Stimulated activated CD4-positive, alpha-beta T cell treated with anti-CD3 and anti-CD28 coated beads, Interleukin-1b, Interleukin-23, amount 100 ng/mL, for 4 hours (primary cell): ENCODE data around the gene GRID2.
"Not testable (repeated sequence)": the region's sequence is repeated elsewhere in the genome, so short reads cannot be mapped to it uniquely, and the experiment has no call there.

Source experiments
- DNase-seq, 2 donors: peaks; one replicate each; pipeline ENCODE4 v3.0.0-alpha.2; 2020; ENCODE audit warnings: low read depth in 2 of 2

Gene GRID2

DNA sequence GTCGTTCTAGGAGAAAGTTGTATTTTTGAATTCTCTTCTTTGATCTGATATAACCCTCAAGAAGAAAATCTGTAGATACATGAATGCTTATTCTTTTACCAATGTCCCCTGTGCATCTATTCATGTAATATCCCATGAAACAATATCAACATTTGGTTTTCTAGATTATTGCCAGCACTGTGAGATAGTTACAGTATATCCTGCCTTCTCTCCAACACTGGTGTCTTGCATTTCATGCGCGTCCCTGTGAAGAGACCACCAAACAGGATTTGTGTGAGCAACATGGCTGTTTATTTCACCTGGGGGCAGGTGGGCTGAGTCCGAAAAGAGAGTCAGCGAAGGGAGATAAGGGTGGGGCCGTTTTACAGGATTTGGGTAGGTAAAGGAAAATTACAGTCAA lies 135.0 kb downstream of the GRID2 start:
- not testable (repeated sequence) for DNase-seq

DNA sequence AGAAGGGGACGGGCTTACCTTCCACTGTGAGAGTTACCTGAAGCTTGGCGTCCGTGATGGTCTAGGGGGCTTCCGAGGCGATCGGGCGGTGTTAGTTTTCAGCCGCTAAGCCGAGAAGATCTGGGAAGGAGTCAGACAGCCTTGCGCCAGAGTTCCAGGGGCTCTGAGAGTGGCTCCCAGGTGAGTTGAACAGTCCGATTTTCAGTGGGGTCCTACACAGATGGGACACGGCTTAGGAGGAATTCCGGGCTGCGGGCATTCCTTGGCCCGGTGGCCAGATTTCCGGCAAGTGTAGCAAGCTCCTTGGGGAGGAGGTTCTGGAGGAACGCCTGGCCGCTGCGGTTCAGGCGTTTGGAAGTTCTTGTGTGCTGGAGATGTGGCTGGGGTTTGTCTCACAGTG lies 138.4 kb downstream of the GRID2 start:
- DNase-seq = not testable (repeated sequence)

DNA sequence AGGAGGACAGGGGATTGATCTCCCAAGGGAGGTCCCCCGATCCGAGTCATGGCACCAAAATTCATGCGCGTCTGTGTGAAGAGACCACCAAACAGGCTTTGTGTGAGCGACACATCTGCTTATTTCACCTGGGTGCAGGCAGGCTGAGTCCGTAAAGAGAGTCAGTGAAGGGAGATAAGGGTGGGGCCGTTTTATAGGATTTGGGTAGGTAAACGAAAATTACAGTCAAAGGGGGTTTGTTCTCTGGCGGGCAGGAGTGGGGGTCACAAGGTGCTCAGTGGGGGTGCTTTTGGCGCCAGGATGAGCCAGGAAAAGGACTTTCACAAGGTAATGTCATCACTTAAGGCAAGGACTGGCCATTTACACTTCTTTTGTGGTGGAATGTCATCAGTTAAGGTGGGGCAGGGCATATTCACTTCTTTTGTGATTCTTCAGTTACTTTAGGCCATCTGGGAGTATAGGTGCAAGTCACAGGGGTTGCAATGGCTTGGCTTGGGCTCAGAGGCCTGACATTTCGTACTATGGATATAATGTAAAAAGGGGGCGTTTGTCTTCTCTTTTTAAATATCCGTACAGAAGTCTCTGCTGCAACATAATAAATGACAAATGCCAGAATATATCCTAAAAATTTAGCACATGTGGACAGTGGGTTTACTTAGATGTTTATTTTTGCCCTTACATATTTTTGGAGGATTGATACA lies 140.5 kb downstream of the GRID2 start:
- DNase-seq = not testable (repeated sequence)

DNA sequence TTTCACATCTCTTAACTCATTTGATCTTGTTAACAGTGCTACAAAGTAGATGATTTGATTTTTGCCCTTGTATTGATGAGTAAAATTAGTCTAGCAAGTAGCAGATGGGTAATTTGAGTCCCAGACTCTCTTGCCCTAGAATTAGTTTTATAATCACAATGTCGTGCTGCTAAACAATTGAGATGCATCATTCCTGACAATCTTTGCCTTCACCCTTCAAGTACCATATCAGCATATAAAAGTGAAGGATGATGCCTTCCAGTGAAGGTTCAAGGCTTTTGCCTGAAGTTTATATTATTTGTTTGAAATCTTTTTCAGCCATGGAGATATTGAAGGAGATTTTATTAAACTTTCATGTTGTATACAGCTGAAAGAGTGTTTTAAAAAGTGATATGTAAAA lies 141.4 kb downstream of the GRID2 start:
- no peak for DNase-seq

DNA sequence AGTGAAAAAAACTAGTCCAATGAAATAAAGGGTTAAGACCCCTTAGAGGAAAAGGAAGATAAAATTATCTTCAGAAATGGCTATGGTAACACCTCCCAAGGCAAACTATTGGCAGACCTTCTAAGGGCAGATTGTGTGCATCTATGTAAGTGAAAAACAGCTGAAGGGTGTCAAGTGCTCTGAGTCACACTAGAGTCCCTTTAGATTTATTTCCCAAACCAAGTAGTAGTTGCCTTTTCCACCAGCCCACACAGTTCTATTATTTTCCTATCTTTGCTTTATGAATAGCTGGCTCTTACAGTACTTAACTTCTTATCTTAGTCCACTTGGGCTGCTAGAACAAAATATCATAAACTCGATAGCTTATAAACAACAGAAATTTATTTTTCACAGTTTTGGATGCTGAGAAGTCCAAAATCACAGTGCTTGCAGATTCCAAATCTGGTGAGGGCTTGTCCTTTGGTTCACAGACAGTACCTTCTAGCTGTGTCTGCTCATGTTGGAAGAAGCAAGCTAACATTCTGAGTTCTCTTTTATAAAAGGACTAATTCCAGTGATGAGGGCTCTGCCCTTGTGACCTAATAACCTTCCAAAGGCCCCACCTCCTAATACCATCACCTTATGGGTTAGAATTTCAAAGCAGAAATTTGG lies 143.6 kb downstream of the GRID2 start:
- DNase-seq = no peak

DNA sequence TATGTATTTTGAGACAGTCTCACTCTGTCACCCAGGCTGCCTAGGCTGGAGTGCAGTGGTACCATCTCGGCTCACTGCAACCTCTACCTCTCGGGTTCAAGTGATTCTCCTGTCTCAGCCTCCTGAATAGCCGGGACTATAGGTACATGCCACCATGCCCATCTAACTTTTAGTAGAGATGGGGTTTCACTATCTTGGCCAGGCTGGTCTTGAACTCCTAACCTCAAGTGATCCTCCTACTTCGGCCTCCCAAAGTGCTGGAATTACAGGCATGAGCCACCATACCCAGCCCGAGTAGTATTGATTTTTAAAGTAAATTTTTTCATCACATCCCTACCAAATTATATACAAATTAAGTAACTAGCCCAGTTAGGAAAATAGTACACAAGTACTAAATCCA lies 144.4 kb downstream of the GRID2 start:
- DNase-seq = not testable (repeated sequence)

DNA sequence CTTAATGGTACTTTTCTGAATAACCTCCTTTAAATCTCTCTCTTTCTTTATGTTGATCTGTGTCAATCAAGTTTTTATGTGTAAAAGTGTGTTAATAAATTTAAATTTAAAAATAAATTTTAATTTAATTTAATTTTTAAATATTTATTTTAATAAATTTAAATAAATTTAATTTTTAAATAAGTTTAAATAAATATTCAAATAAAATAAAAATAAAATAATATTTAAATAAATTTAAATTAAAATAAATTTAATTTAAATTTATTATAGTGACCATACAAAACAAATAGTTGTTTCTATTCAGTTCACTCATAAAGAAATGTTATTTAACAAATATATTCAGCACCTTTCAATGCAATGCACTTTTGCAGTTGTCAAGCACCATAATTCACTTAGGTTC lies 146.9 kb downstream of the GRID2 start:
- no peak for DNase-seq

DNA sequence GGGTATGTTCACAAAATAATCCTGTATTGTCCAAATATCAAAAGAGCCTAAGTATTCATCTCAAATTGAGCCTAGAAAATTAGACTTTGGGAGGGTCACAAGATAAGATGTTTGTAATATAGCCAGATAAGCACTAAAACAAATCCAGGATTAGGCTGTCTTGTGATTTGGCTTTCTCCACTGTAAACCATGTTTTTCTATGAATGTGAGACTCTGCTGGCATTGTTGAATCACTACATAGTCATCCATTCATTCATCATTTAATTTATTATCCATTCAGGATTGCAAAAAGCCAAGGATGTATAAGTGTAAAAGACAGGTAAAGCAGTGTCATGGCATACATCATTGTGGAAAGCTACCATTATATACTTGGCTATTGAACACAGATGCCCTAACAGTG lies 148.0 kb downstream of the GRID2 start:
- DNase-seq = no peak

DNA sequence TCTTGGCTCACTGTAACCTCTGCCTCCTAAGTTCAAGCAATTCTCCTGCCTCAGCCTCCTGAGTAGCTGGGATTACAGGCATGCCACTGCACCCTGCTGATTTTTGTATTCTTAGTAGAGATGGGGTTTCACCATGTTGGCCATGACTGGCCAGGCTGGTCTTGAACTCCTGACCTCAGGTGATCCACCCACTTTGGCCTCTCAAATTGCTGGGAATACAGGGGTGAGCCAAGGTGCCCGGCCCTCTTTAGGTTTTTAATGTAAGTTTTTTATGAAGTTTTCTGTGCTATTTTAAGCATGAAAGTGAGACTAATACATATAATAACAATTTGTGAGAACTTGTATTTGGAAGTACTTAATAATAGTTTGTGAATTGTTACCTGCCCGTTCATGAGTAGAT lies 148.6 kb downstream of the GRID2 start:
- DNase-seq = not testable (repeated sequence)

DNA sequence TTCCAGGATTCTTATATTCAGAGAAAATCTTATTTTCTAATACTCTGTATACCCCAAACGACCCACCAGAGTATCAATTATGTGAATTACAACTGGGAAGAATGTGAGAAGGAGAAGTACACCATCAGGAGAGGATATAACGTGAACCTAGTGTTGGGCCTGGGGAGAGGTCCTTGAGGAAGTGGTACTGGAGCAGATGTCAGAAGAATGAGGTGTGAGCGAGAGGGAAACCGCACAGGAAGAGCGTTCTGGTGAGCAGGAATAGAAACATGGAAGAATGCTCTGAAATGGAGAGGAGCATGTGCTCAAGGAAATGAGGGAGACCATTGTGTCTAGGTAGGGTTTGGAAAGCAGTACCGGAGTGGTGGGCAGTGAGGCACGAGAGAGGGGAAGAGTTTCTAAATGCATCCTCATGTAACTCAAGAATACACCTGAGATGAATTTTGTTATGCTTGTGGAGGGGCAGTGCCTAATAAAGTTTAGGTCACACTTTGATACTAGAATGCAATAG lies 151.6 kb downstream of the GRID2 start:
- DNase-seq = no peak

DNA sequence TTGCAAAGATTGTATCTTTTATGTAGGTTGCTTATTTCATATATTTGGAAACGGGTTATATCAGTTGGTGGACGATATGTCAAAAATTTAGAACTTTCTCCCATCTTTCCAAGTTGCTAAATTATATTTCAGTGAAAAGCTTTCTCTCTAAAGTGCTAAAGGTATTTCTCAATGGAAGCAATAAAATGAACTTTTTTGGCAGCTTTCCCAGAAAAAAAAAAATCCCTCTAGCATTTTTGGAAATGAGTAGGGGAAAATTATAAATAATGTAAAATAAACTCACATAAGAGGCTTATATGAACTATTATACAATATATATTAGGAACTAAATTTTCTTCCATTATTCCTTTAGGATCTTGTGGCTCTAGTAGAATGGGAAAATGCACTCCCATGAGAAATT lies 152.2 kb downstream of the GRID2 start:
- no peak for DNase-seq

DNA sequence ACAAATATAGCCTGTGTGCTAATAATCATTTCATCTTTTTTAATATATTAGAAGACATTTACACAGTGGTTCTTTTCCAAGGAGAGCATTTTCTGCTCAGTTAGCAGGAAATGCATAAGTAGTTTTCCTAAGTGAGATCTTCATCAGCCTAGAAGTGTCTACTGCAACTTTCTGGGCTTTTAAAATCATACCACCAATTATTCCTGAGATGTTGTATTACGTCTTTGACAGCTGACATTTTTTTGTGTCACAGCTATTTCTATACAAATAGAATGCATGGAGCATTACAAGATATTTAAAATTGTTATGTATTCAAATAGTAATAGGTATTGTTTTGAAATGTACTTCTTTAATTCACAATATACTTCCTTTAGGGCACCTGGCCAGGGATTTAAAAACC lies 158.0 kb downstream of the GRID2 start:
- DNase-seq = no peak

DNA sequence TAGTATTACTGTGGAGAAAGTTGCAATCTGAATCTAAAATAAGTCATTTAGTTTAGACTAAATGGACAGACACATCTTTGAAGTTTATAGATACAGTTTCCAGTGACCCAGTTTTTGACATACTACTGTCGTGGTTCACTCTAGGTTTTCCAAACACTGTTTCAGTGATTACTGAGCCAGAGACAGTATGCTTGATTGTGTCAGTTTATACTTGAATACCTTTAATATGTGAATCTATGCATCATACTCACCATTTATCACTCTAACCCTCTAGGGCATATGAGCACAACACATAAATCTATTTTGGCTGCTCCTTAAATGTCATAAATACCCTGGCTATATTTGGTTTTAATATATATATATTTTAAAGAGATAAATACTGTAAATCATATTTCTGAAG lies 173.5 kb downstream of the GRID2 start:
- DNase-seq = no peak

DNA sequence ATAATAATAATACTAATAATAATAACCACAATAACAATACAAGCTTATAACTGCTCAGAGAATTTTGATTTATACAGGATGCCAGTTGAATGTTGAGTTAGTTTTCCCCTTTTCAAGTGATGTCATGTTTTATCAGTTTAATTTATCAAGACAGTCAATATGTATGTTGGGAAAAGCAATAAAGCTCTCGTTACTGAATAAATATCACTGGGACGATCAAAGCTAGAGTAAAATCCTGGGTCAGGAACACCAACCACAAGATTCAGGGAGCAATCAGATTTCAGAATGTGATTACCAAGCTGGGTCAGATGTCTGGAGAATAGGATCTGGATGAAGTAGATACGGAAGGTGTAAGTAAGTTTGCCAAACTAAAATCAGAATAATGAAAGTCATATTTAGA lies 179.6 kb downstream of the GRID2 start:
- DNase-seq = no peak

DNA sequence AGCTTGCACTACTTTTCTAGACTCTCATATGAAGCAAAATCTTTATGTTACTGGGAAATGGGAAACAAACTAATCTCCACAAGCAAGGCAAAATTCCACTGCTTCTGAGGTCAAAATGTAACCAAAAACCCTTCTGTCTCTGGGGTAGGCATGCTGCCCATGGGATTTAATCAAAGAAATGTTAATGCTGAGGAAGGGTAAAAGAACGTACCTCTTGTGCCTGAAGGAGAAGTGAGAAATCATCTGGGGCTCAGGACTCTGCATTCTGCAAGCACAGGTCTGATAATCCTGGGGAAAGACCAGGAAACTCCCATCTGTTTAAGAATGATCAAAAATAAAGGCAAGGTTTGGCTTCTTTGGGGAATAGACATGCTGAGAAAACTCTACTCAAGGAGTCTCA lies 184.7 kb downstream of the GRID2 start:
- DNase-seq = no peak

DNA sequence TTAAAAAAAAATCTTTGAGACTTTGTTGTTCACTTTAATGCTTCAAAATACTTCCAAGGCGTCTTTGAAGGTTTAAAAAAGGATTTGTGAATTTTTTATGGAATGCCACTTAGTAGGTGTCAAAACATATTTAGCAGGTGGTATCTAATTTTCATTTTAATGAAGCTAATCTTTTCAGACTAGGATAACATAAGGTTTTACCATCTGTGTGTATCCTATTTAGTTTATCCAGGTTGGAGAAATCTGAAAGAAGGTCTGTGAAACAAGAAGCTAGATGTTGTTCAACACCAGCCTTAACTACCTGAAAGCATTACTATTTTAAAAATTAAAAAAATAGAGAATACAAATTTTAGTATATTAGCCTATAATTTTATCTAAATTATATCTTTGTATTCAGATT lies 193.4 kb downstream of the GRID2 start:
- DNase-seq = no peak

DNA sequence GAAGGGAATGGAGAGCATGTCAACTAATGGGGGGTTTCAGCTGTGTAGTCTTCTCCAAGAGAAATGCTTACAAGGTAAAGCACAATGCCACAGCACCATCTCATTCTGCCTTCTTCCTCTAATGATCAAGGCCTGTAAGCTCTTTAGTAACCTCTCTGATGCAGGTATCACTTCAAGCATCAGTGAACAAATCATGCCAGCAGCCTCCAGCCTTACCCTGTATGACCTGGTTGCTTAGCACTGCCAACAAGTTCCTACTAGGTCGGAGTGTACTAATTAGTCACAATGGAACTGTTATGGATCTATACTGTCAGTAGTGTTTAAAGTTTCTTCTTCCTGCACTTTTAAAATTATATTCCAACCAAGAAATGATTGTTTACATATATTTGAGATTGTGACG lies 197.7 kb downstream of the GRID2 start:
- DNase-seq = no peak

DNA sequence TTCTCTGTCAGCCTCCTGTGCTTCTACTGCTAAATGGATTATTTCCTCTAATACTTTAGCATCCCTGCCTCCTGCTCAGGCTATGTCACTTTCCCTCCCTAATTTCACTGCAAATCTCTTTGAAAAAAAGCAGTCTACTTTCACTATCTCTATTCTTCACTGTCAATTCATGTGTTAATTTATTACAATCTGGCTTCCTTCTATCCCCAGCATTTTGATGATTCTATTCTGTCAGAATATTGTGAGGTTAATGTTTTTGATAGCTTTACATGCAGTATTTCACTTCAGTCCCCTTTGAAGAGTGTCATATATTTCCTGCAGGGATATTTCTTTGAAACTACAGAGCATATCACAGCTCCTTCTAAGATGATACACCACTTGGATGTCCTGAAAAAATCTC lies 203.2 kb downstream of the GRID2 start:
- no peak for DNase-seq

DNA sequence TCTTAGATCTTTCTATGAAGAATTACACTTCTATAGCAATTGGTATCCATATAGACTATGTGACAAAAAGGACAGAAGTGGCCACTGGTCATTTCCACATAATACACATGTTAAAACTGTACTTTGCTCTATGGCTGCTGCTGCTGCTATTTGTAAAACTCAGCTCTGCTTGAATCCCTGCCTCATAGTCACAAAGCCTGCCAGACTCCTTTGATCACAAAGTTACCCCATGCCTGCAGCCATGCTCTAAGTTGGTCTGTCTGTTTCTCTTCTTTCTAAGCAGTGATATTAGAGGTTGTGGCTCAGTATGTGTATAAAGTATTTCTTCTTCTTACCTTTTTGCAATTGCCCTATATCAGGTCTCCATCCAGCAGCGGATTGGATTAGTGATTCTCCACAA lies 210.9 kb downstream of the GRID2 start:
- no peak for DNase-seq

DNA sequence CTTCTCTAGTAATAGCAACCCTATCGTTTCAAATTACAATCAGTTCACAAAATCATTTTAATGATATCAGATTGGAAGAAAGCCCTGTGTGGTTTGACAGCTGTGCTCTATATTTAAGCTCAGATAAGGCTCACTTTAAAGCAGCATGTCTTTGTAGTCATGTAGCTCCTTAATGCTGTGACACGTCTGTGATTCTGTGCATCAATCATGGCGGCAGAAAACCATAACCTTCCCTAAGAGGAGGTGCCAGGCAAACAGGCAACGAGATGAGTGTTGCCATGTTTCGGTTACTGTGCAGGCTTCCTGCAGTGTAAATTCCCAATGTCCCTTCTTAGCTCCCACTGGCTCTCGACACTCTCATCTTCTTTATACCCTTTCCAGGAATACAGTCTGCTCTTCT lies 212.7 kb downstream of the GRID2 start:
- DNase-seq = no peak

DNA sequence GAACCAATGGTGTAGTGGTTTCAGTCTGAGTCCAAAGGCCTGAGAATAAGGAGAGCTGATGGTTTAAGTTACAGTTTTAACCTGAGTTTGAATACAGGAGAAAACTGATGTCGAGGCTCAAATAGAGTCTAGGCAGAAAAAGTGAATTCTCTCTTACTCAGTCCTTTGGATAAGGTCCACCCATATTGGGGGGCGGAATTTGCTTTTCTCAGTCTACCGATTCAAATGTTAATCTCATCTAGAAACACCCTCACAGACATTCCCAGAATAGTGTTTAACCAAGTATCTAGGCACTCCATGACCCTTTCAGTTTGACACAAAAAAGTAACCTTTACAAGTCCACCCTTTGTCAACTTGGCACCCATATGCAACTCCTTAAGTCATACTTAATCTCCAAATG lies 216.0 kb downstream of the GRID2 start:
- no peak for DNase-seq

DNA sequence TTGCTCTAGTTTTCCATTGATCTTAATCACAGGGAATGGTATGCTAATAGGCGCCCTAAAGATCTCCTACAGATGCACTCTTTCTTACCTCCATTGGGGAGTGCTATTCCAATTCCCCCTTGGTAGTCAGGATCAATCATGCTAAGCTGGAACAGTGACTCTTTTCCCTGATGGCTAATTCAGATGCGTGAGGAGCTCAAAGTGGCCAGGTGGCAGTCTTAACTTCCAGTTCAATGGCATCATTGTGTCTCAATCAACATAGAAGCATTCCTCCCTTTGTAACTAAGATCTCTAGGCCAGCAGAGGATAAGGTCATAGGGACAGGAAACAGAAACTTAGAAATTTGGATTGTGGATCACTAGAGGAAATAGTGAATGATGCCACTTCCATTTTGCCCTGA lies 216.8 kb downstream of the GRID2 start:
- DNase-seq = no peak

DNA sequence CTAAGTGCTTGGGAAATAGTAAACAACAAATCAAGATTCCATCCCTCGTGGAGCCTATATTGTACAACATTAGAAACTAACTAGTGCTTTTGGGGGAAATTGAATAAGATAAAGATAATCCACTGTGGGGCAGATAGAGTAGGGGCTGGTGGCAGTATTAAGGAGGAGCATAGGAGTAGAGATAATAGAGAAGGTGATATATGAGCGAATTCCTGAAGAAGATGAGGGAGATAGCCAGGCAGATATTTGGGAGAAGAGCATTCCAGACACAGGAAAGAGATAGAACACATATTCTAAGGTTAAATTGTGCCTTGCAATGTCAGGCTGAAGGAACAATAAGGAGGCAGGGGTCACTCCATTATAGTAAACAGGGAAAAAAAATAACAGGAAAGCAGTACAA lies 218.2 kb downstream of the GRID2 start:
- DNase-seq = no peak

DNA sequence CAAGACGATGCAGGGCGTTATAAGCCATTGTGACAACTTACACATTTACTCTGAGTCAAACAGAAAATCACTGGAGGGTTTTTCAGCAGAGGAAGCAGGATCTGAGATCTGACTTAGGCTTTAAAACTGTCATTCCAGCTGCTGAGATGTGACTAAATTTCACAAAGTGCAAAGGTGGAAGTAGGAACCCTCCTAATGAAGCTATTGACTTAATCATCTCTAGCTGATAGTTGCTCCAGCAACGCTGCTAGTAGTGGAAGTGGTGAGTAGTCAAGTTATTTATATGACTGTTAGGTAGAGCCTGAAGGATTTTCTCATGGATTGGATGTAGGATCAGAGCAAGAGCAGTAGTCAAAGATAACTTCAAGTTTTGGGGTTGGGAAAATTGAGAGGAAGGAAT lies 218.6 kb downstream of the GRID2 start:
- no peak for DNase-seq
